Measurements from ENCODE around the gene AWAT1. TPM values are rescaled to one million over a fixed set of nuclear protein-coding genes. Genes with fewer than 3 reads are reported as not detected.
"Not testable (repeated sequence)": the region's sequence is repeated elsewhere in the genome, so short reads cannot be mapped to it uniquely, and the experiment has no call there.

The AWAT1 gene
- total RNA-seq, 1 donor: not detected

GRCh38 chrX:70253377-70254062, 19.1 kb downstream of the AWAT1 start:
- H3K4me1 ChIP-seq (ENCODE audit: insufficient read depth, low read length): no peaks in the 10 kb centered on the region
- no peak overlapping the region for H3K4me3 ChIP-seq (ENCODE audit: low read length)
- H3K9me3 ChIP-seq (ENCODE audit: low read depth, low read length): no peaks in the 10 kb centered on the region
- H3K27me3 ChIP-seq (ENCODE audit: insufficient read depth, low read length): no peaks in the 10 kb centered on the region

- H3K9me3 ChIP-seq (ENCODE audit: low read depth, low read length): no peaks in the 10 kb centered on the region
- no peaks in the 10 kb centered on the region for H3K4me1 ChIP-seq (ENCODE audit: insufficient read depth, low read length)
- no peak overlapping the region for H3K4me3 ChIP-seq (ENCODE audit: low read length)
- no peaks in the 10 kb centered on the region for H3K27me3 ChIP-seq (ENCODE audit: insufficient read depth, low read length)
Measured at GRCh38 chrX:70254063-70254400, 19.6 kb downstream of the AWAT1 start.

GRCh38 chrX:70254909-70255308, 20.5 kb downstream of the AWAT1 start:
- Histone ChIP-seq H3K27me3 (ENCODE audit: insufficient read depth, low read length) (no peaks in the 10 kb centered on the region), H3K9me3 (ENCODE audit: low read depth, low read length) (no peaks in the 10 kb centered on the region), H3K4me3 (ENCODE audit: low read length) (no peak overlapping the region), H3K4me1 (ENCODE audit: insufficient read depth, low read length) (no peaks in the 10 kb centered on the region)

GRCh38 chrX:70255452-70255851, 21.0 kb downstream of the AWAT1 start:
- Histone ChIP-seq H3K4me1 (ENCODE audit: insufficient read depth, low read length) (no peaks in the 10 kb centered on the region), H3K9me3 (ENCODE audit: low read depth, low read length) (no peaks in the 10 kb centered on the region), H3K4me3 (ENCODE audit: low read length) (no peak overlapping the region), H3K27me3 (ENCODE audit: insufficient read depth, low read length) (no peaks in the 10 kb centered on the region)

GRCh38 chrX:70257423-70258288, 23.2 kb downstream of the AWAT1 start:
- Histone ChIP-seq H3K4me3 (ENCODE audit: low read length) (no peak overlapping the region), H3K9me3 (ENCODE audit: low read depth, low read length) (no peaks in the 10 kb centered on the region), H3K4me1 (ENCODE audit: insufficient read depth, low read length) (no peaks in the 10 kb centered on the region), H3K27me3 (ENCODE audit: insufficient read depth, low read length) (no peaks in the 10 kb centered on the region)

- Histone ChIP-seq H3K9me3 (ENCODE audit: low read depth, low read length) (no peaks in the 10 kb centered on the region), H3K27me3 (ENCODE audit: insufficient read depth, low read length) (no peaks in the 10 kb centered on the region), H3K4me3 (ENCODE audit: low read length) (no peak within 1 kb of the TSS), H3K4me1 (ENCODE audit: insufficient read depth, low read length) (no peaks in the 10 kb centered on the region)
Measured at GRCh38 chrX:70260104-70260503, 25.6 kb downstream of the AWAT1 start, which contains the start of gene P2RY4. TSS of gene P2RY4 (minus strand) at chrX:70260204. CDS start at chrX:70259624, 580 bp downstream.

- H3K27me3 ChIP-seq (ENCODE audit: insufficient read depth, low read length): no peaks in the 10 kb centered on the region
- no peaks in the 10 kb centered on the region for H3K4me1 ChIP-seq (ENCODE audit: insufficient read depth, low read length)
- no peaks in the 10 kb centered on the region for H3K9me3 ChIP-seq (ENCODE audit: low read depth, low read length)
- no peak overlapping the region for H3K4me3 ChIP-seq (ENCODE audit: low read length)
Measured at GRCh38 chrX:70262952-70263567, 28.6 kb downstream of the AWAT1 start.

GRCh38 chrX:70264784-70265183, 30.3 kb downstream of the AWAT1 start:
- H3K9me3 ChIP-seq (ENCODE audit: low read depth, low read length): no peaks in the 10 kb centered on the region
- H3K4me3 ChIP-seq (ENCODE audit: low read length): no peak overlapping the region
- no peaks in the 10 kb centered on the region for H3K4me1 ChIP-seq (ENCODE audit: insufficient read depth, low read length)
- no peaks in the 10 kb centered on the region for H3K27me3 ChIP-seq (ENCODE audit: insufficient read depth, low read length)

GRCh38 chrX:70268034-70268433, 33.6 kb downstream of the AWAT1 start, which contains the start of gene ARR3:
TSS of gene ARR3 (plus strand) at chrX:70268334. CDS start at chrX:70269386, 1,052 bp downstream.
- no peaks in the 10 kb centered on the region for H3K4me1 ChIP-seq (ENCODE audit: insufficient read depth, low read length)
- no peak within 1 kb of the TSS for H3K4me3 ChIP-seq (ENCODE audit: low read length)
- no peaks in the 10 kb centered on the region for H3K9me3 ChIP-seq (ENCODE audit: low read depth, low read length)
- no peaks in the 10 kb centered on the region for H3K27me3 ChIP-seq (ENCODE audit: insufficient read depth, low read length)

- not testable (repeated sequence) for H3K27me3 ChIP-seq (ENCODE audit: insufficient read depth, low read length); H3K9me3 ChIP-seq (ENCODE audit: low read depth, low read length); H3K4me3 ChIP-seq (ENCODE audit: low read length); H3K4me1 ChIP-seq (ENCODE audit: insufficient read depth, low read length)
Measured at GRCh38 chrX:70274029-70274428, 39.6 kb downstream of the AWAT1 start.

GRCh38 chrX:70279081-70279480, 44.6 kb downstream of the AWAT1 start:
- H3K9me3 ChIP-seq (ENCODE audit: low read depth, low read length): no peaks in the 10 kb centered on the region
- H3K27me3 ChIP-seq (ENCODE audit: insufficient read depth, low read length): no peaks in the 10 kb centered on the region
- no peak overlapping the region for H3K4me3 ChIP-seq (ENCODE audit: low read length)
- no peaks in the 10 kb centered on the region for H3K4me1 ChIP-seq (ENCODE audit: insufficient read depth, low read length)

GRCh38 chrX:70280573-70280972, 46.1 kb downstream of the AWAT1 start:
- no peaks in the 10 kb centered on the region for H3K9me3 ChIP-seq (ENCODE audit: low read depth, low read length)
- H3K4me3 ChIP-seq (ENCODE audit: low read length): no peak overlapping the region
- H3K4me1 ChIP-seq (ENCODE audit: insufficient read depth, low read length): no peaks in the 10 kb centered on the region
- no peaks in the 10 kb centered on the region for H3K27me3 ChIP-seq (ENCODE audit: insufficient read depth, low read length)

- Histone ChIP-seq H3K4me3 (ENCODE audit: low read length) (no peak within 1 kb of the TSS), H3K4me1 (ENCODE audit: insufficient read depth, low read length) (no peaks in the 10 kb centered on the region), H3K9me3 (ENCODE audit: low read depth, low read length) (no peaks in the 10 kb centered on the region), H3K27me3 (ENCODE audit: insufficient read depth, low read length) (no peaks in the 10 kb centered on the region)
Measured at GRCh38 chrX:70281951-70282350, 47.5 kb downstream of the AWAT1 start, which contains the start of gene RAB41. TSS of gene RAB41 (plus strand) at chrX:70282172. CDS start at chrX:70282218, 46 bp downstream.

- no peaks in the 10 kb centered on the region for H3K9me3 ChIP-seq (ENCODE audit: low read depth, low read length)
- H3K4me3 ChIP-seq (ENCODE audit: low read length): peak overlapping the region; percentile 58
- no peaks in the 10 kb centered on the region for H3K27me3 ChIP-seq (ENCODE audit: insufficient read depth, low read length)
- peaks cover 12% of the 10 kb centered on the region for H3K4me1 ChIP-seq (ENCODE audit: insufficient read depth, low read length)
Measured at GRCh38 chrX:70289168-70289792, 54.8 kb downstream of the AWAT1 start.
